ENCODE data around the gene SYK.
"Not testable (repeated sequence)": the region's sequence is repeated elsewhere in the genome, so short reads cannot be mapped to it uniquely, and the experiment has no call there.

Gene SYK

DNA sequence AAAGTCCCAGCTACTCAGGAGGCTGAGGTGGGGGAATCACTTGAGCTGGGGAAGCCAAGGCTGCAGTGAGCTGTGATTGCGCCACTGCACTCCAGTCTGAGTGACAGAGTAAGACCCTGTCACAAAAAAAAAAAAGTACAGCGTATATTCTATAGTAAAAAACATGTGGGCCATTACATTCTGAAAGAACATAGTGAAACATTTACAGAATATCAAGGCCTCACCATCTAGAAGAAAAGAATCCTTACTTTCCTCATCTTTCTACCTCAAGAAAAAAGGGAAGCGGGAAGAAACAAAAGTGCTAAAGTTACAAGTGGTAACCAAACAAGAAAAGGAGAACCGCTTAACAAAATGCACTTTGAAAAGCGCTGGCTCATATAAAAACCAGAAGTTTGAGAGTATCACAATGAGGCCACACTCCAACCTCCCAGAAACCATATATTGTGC is 5.7 kb upstream of the SYK start:
- no peak for DNase-seq (ENCODE audit: low read depth in 2 of 2)

DNA sequence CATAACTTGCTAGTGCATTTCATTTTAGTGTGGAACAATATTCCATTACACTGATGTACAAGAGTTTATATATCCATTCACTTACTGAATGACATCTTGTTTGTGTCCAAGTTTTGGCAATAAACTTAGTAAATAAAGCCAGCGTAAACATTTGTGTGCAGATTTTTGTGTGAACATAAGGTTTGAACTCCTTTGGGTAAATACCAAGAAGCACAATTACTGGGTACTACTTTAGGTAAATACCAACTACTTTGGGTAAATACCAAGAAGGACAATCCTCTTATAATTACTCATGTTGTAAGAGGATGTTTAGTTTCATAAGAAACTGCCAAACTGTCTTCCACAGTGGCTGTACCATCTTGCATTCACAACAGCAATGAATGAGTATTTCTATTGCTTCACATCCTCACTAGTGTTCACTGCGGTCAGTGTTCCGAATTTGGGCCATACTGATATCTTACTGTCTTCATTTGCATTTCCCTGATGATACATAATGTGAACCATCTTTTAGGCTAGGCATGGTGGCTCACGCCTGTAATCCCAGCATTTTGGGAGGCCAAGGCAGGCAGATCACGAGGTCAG is 2.3 kb upstream of the SYK start:
- DNase-seq (ENCODE audit: low read depth in 2 of 2): no peak

DNA sequence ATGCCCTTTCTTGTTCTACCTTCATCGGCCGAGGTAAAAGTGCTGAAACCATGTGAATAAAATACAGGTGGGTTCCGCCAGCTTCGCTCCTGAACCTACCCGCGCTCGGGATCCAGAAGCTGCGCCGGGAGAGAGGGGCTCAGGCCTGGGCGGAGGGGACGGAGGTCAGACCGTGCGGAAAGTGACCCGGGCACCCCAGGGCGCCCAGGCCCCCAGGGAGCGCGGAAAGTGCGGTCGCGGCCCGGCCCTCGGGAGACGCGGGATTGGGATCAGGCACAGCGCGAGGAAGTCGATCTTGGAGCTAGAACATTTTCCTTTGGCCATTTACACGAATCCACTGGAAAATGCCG is 329 bp downstream of the SYK start:
- no peak for DNase-seq (ENCODE audit: low read depth in 2 of 2)

DNA sequence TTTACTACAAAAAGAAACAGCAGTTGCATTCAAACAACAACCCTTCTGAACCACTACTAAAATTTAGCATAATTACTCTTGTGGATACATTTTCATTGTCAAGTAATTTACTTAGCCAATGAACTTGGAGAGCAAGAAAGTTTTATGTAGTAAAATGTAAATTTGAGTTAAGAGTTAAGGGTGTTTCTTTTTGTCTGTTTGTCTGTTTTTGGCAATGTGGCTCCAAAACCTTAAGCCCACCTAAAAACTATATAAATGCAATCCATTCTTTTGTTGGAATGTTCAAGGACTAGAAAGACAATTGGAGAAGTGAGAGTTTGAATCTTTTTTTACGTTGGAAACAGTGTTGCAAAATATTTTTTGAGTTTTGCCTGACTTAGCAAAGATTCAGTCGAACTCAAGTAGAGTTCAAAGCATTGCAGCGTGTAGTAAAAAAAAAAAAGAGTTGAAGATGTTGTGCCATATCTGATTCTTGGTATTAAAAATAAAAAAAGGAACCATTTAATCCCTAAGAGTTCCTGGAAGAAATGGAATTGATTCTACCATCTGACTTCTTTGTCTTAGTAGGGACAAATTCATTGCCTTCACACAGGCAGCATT is 867 bp downstream of the SYK start:
- DNase-seq (ENCODE audit: low read depth in 2 of 2): no peak

DNA sequence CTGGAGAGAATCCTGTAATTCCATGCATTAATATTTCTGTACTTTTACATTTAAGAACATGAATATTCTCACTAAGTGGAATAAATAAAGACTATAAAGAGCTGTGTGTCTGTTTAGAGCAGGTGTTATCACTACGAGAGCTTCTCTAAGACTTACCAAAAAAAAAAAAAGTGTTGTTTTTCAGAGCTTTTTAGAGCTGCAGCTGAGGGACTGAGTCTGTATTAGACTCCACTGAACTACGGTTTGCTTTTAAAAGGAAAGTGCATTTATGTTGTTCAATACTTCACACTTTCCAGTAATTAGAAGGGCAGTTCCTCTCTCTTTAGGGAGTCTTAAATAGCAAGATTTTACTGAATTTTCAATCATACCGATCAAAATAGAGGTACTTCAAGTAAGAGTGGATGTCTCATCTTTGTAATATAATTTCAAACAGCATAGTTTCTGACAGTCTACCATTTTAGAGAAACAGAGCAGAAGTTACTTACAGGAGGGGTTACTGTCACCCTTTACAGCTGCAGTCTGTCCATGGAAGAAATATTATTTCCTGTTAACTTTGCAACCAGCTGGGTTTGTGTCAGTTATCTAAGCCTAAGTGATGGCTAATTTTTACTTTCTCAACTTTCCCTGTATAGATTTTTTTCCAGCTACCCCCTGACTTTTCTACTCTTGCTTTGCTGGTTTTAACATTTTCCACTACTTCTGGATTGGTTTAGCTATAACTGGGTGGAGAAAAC is 2.4 kb downstream of the SYK start:
- DNase-seq (ENCODE audit: low read depth in 2 of 2): no peak

DNA sequence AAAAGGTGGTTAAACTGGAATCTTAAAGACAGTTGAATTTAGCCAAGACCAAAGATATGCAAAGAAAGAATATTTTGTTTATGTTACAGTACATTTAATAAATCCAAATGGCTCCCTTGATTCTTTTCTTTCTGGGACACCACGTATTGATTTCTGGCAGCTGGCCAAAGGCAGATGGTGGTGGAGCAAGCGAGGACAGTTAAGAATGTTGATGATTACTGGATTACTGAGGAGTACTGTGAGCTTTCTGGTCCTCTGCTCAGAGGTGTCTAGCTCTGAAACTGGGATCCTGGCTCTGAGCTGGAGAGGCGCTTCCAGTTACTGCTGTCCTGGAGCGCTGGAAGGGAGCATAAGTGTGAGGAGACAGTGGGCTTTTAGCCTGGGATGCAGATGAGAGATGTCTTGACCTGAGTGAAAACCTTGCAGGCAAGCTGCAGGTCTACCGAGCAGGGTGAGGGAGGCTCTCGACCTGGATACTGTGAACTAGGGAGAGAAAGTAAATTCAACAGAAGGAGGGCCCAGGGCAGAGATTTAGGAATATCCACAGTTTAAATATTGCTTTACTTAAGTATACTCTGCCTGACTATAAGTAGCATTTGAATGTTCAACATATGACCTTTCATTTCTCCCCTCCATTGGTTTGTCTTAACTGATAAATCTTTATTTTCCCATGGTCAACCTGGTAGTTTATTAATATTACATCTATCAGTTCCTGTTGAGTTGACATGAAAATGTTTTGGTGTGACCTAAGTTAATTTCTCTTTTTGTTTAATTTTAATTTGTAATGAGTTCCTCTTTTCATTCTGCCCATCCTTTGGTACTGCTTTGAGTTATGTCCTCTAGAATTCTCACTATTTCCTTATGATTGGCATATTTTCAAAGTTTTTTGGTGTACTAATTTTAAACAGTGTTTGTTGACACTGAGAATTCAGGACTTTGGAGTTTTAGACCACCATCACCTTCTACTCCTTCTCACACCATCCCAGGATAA is 3.7 kb downstream of the SYK start:
- no peak for DNase-seq (ENCODE audit: low read depth in 2 of 2)

DNA sequence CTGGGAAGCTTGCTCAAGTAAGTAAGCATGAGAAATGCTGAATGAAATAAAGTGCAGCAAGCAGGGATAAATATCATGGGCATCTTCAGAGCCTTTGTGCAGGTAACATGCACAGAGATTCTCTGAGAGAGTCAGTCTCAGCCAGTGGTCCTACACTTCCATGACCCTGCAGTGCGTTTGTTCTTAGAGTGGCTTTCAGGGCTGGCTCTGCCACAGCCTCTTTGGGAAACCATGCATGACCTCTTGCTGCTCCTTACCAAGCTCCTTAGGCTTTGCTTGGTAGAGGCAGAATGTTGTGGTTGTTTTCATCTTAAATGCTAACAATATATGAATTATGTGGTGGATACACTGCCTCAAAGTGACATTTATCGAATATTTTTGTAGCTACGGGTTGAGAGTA is 5.4 kb downstream of the SYK start:
- DNase-seq (ENCODE audit: low read depth in 2 of 2): no peak

DNA sequence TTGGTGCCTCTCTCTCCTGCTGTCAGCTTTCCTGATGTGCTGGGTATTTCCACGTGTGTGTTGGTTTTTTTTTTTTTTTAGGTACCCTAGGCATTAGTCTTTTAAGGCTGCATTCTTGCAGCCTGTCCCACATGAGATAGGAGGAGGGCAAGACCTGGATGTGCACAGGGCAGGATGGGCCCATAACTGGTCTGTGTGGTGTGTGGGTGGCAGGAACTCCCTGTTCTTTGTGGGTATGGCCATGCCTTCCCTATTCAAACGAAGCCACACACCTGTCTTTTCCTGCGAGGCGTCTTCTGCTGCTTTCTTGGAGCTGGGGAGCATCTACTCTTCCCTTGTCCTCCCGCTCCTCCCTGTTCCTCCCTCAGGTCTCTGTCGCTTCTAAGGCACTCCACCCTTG is 6.8 kb downstream of the SYK start:
- DNase-seq (ENCODE audit: low read depth in 2 of 2): no peak

DNA sequence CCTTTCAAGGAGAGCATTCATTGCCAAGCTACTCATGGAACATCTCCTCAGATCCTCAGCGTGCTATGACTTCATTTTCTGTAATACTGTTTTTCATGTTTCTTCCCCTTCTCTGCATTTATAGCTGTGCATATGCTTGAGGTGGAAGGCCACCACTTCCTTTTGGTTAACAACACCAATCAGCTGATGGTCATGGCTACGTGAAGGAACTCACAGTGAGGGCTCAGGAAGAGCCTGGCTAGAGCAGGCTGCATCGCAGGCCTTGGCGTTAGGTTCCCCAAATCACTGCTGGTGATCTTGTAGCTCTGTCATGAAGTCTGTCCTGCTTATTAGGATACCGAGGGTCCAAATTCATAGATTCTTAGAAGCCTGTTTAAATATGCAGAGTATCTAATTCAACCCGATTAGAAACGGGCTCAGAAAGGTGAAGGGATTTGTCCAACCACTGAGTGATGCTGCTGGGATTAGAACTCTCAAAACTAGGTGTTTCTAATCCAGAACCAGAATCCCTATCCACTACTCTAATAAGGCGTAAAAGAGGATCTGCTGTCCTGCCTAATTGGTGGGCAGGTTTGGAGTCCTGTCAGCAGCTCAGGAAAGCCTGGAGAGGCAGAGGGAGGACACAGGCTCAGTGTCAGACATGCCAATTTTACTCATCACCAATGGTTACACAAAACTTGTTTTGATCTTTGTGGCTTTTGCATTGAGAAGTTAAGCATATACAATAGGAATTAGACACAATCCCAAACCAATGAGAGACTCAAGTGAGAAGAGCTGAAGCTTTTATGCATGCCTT is 7.5 kb downstream of the SYK start:
- no peak for DNase-seq (ENCODE audit: low read depth in 2 of 2)

DNA sequence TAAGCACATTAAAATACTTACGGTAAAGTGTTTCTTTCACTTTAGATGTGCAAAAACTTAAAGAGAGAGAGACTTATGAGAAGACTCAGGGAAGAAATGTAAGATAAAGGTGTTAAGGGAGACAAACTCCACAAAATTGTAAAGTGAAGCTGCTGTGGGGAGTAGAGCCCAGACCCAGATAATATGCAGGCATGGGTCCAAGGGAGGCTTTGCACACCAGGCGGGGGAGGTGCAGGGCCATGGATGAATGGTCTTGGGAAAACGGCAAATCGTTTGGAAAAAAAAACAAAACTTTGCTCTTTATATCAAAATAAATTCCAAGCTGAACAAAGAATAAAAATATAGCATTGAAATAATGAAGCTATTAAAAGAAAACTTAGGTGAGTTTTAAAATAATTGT is 9.1 kb downstream of the SYK start:
- DNase-seq (ENCODE audit: low read depth in 2 of 2): no peak

DNA sequence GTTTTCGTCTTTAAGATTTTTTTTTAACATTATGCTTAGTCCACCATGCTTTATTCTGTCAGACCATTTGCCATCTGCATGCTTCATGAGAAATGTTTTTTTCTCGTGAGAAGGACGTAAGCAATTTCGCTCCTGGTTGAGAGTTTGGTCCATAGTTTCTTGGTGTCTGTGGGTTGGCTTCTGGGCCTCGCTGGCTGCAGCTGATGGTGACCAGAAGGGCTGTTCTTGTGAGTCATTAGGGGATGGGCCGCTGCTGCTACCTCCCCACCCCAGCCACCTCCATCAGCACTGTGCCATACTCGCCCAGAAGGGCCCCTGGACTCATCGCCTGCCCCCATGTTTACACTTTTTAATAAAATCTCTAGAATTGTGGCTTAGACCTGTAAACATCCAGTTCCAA is 11.4 kb downstream of the SYK start:
- no peak for DNase-seq (ENCODE audit: low read depth in 2 of 2)

DNA sequence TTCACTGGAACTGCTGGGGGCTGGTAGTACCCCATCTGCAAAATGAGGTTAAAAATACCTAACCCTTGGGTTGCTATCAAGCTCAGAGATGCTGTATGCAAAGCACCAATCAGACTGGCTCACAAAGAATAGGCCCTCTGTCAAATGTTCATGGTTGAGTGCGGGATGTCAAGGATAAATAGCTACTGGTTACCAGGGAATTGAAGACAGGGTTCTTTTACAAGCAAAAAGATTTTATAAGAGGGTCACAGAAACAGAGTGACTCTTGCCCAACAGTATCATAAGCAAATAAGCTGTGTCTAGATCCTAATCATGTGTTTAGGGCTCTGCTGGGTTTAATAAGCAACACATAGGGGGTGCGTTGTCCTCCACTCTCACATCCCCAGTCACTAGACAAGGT is 11.9 kb downstream of the SYK start:
- no peak for DNase-seq (ENCODE audit: low read depth in 2 of 2)

DNA sequence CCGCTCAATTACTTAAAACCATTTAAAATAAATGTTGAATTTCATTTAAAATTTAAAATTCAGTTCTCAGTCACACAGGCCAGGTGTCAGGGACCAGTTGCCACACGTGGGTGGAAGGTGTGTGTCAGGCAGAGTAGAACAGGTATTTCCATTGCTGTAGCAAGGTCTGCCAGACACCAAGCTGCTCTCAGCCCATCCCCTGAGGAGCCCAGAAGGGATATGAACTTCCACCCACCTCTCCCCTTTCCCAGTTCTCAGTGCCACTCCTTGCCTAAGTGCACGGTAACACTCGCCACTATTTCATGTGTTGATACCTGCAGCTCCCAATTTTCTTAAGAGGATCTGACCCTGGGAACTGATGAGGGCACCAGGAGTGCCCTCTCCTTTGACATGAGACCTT is 12.7 kb downstream of the SYK start:
- no peak for DNase-seq (ENCODE audit: low read depth in 2 of 2)

DNA sequence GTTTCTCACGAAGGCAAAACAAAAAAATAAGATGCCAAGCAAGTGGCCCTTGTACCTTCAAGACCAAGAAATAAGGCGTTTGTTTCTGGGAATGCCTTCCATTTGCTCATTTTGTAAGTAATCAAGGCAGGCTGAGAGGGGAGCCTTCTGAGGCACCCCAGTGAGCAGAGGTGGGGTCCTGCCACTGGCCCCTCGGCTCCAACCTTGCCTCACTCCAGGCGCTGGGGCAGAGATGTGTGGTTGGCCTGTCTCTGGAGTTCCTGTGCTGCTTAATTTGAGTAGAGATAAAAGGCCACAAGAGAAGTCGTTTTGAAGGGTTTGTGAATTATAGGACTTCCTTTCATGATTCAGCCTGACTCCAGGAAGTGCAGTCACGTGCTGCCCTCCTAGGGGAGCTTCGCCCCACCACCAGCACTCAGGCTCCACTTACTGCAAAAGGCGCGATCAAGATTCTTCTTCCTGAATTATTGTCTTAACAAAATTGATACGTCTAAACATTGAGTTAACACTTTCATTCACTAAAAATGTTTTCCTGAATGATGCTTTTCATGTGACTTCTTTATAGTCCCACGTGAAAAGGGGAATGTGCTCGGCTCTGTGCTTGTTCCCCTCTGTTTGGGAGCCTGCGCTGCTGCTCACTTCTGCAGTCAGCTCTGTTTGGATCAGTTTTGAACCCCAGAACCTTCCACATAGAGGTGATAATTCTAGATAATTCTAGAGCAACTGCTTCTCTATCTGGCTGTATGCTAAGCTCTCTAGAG is 13.7 kb downstream of the SYK start:
- DNase-seq (ENCODE audit: low read depth in 2 of 2): peak in 1 of 2 donors; percentile 16

DNA sequence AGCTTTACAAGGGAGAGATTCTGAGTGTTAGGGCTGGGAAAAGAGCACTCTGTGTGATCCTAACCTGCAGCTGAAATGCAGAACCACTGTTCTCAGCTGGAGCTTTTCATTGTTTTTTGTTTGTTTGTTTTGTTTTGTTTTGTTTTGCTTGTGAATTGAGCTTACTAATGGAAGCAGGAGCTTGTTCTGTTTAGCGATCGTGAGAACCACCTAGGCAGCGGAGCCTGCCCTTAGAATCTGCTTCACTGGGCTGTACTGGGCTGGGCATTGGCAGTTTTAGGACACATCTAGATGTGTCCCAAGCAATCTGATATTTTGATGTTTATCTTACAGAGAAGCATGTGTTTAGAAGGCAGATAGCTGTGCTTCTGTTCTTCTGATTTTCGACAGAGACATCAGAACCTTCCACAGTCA is 14.3 kb downstream of the SYK start:
- no peak for DNase-seq (ENCODE audit: low read depth in 2 of 2)

DNA sequence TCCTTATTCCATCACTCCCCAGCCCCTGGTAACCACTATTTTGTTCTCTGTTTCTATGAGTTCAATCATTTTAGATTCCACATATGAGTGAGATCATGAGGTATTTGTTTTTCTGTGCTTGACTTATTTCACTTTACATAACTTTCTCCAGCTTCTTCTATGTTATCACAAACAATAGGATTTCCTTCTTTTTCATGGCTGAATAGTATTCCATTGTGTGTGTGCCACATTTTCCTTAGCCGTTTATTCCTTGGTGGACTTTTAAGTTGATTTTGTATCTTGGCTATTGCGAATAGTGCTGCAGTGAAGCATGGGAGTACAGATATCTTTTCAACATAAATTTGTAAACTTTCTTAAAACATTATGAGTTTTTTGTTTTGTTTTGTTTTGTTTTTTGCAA is 15.1 kb downstream of the SYK start:
- no peak for DNase-seq (ENCODE audit: low read depth in 2 of 2)

DNA sequence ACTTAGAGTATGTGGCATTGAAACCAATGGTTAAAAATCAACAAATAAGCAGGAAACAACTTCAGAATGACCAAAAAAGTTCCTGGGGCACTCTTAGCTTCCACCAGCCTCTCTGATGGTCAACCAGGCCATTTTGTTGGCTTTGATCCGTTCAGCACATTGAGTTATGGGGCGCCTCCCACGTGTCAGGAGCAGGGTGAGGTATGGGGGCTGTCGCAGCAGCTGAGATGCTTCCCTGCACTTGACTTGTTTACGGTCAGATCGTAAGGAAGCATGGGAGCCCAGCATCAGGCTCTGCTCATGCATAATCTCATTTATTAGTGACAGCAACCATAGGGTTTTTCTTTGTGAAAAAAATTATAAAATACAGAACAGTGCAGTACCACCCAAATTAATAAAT is 16.7 kb downstream of the SYK start:
- DNase-seq (ENCODE audit: low read depth in 2 of 2): no peak

DNA sequence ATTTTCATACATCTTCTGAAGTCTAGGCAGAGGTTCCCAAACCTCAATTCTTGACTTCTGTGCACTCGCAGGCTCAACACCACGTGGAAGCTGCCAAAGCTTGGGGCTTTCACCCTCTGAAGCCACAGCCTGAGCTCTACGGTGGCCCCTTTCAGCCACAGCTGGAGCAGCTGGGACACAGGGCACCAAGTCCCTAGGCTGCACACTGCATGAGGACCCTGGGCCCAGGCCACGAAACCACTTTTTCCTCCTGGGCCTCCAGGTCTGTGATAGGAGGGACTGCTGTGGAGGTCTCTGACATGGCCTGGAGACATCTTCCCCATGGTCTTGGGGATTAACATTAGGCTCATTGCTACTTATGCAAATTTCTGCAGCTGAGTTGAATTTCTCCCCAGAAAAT is 18.8 kb downstream of the SYK start:
- DNase-seq (ENCODE audit: low read depth in 2 of 2): not testable (repeated sequence)

DNA sequence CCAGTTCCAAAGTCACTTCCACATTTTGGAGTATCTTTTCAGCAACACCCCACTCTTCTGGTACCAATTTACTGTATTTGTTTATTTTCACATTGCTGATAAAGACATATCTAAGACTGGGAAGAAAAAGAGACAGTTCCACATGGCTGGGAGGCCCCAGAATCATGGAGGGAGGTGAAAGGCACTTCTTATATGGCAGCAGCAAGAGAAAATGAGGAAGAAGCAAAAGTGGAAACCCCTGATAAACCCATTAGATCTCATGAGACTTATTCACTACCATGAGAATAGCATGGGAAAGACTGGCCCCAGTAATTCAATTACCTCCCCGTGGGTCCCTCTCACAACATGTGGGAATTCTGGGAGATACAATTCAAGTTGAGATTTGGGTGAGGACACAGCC is 19.6 kb downstream of the SYK start:
- DNase-seq (ENCODE audit: low read depth in 2 of 2): not testable (repeated sequence)

DNA sequence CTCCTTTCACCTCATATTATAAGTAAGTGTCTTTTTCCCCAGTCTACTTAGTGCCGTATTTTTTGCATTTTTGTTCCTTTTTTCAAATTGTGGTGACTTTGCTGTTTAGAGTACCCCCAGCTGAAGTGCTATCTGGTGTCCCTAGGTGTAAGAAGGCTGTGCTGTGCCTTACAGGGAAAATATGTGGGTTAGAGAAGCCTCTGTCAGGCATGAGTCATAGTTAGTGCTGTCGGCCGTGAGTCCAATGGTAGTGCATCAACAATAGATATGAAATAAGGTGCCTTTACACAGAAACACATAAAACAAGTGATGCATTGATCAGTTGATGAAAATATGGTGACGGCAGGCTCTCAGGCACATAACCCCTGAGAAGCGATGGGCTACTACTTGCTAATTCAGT is 20.1 kb downstream of the SYK start:
- DNase-seq (ENCODE audit: low read depth in 2 of 2): no peak

DNA sequence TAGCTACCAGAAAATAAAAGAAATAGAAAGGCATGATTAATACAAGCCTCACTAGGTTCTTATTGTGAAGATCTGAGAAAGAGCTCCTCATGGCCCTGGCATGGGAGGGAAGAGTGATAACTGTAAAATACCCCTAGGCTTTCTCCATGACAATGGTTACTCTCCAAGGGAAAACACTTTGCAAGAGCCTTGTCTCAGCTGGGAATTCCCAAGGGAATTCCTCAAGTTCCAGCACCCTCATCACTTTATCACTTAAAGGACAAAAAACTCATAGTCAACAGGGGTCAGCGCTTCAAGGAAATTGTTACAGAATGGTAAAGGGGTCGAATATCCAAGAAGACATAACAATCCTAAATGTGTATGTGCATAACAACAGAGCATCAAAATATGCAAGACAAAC is 21.2 kb downstream of the SYK start:
- DNase-seq (ENCODE audit: low read depth in 2 of 2): no peak

Data from stimulated activated CD8-positive, alpha-beta memory T cell treated with anti-CD3 and anti-CD28 coated beads, Interleukin-7, amount 100 ng/mL, for 4 hours (primary cell).